Loucy (cell line): Measurements from ENCODE around the gene SLC29A2.

Source experiments
- H2AFZ ChIP-seq: fragments of 200-600 bp; sonication (generic); 2 replicates; pipeline ENCODE4 v1.6.0; 2016; ENCODE audit warnings: antibody characterized with exemption, mild to moderate bottlenecking, low read length, moderate library complexity
- H3F3A ChIP-seq: fragments of 200-600 bp; 2 replicates; pipeline ENCODE4 v1.6.0; 2016; ENCODE audit warnings: antibody characterized with exemption, low read depth, mild to moderate bottlenecking
- H3K27me3 ChIP-seq: fragments of 200-600 bp; sonication (generic); 2 replicates; pipeline ENCODE4 v1.6.1; 2014; ENCODE audit warnings: low read length, mild to moderate bottlenecking; ENCODE audit not compliant: insufficient read depth, poor library complexity, severe bottlenecking
- H3K36me3 ChIP-seq: fragments of 200-600 bp; sonication (generic); 2 replicates; pipeline ENCODE4 v1.6.1; 2016; ENCODE audit warnings: low read length; ENCODE audit not compliant: insufficient read depth
- H3K4me1 ChIP-seq: fragments of 200-600 bp; sonication (generic); 2 replicates; pipeline ENCODE4 v1.5.1; 2014; ENCODE audit warnings: low read length, mild to moderate bottlenecking; ENCODE audit not compliant: insufficient read depth, poor library complexity, severe bottlenecking
- H3K4me2 ChIP-seq: fragments of 200-600 bp; sonication (generic); 2 replicates; pipeline ENCODE4 v1.6.0; 2014; ENCODE audit warnings: antibody characterized with exemption, low read length, low read depth, mild to moderate bottlenecking; ENCODE audit not compliant: poor library complexity, severe bottlenecking
- H3K4me3 ChIP-seq: fragments of 200-600 bp; sonication (generic); 2 replicates; pipeline ENCODE4 v1.5.1; 2014; ENCODE audit warnings: low read length, mild to moderate bottlenecking, mixed read lengths; ENCODE audit not compliant: poor library complexity, severe bottlenecking
- H3K79me2 ChIP-seq: fragments of 200-600 bp; sonication (generic); 2 replicates; pipeline ENCODE4 v1.6.1; 2014; ENCODE audit warnings: low read length; ENCODE audit not compliant: insufficient read depth
- H3K9ac ChIP-seq: fragments of 200-600 bp; sonication (generic); 2 replicates; pipeline ENCODE4 v1.6.0; 2014; ENCODE audit warnings: mild to moderate bottlenecking, low read depth, low read length, moderate library complexity; ENCODE audit not compliant: poor library complexity, severe bottlenecking
- H3K9me2 ChIP-seq: fragments of 200-600 bp; sonication (generic); replicated peaks from 2 replicates; pipeline ENCODE4 v1.6.1; 2016; ENCODE audit warnings: low read depth, low read length, mixed read lengths
- H3K9me3 ChIP-seq: fragments of 200-600 bp; sonication (generic); 2 replicates; pipeline ENCODE4 v1.6.1; 2014; ENCODE audit warnings: mild to moderate bottlenecking, antibody characterized with exemption, low read length, low read depth; ENCODE audit not compliant: insufficient read depth
- H4K20me1 ChIP-seq: fragments of 200-600 bp; sonication (generic); 2 replicates; pipeline ENCODE4 v1.6.0; 2014; ENCODE audit warnings: antibody characterized with exemption, low read length, mild to moderate bottlenecking; ENCODE audit not compliant: insufficient read depth, poor library complexity, severe bottlenecking
- CTCF ChIP-seq: fragments of 200-600 bp; sonication (generic); conservative IDR thresholded peaks from 2 replicates; pipeline ENCODE4 v1.5.1; 2014; ENCODE audit warnings: mild to moderate bottlenecking, antibody characterized with exemption, low read length
- EZH2phosphoT487 ChIP-seq: fragments of 200-600 bp; IDR thresholded peaks from 2 replicates; pipeline ENCODE4 v1.6.1; 2018; ENCODE audit warnings: antibody characterized with exemption, mild to moderate bottlenecking, moderate library complexity, borderline replicate concordance

SLC29A2 gene

GRCh38 chr11:66367561-66368312 is 3.8 kb downstream of the SLC29A2 start:
- H2AFZ ChIP-seq = no peak overlapping the region
- H3K79me2 ChIP-seq = no peaks in the 10 kb centered on the region
- no peak overlapping the region for H3K9ac ChIP-seq
- no peaks in the 10 kb centered on the region for H3F3A ChIP-seq
- H3K4me1 ChIP-seq = peaks cover 8% of the 10 kb centered on the region
- H4K20me1 ChIP-seq = no peaks in the 10 kb centered on the region
- H3K9me2 ChIP-seq = no peaks in the 10 kb centered on the region
- no peak overlapping the region for H3K4me3 ChIP-seq
- H3K36me3 ChIP-seq = no peaks in the 10 kb centered on the region
- no peak for TF ChIP-seq CTCF
- no peak for TF ChIP-seq EZH2phosphoT487
- no peaks in the 10 kb centered on the region for H3K9me3 ChIP-seq
- H3K27me3 ChIP-seq = no peaks in the 10 kb centered on the region
- no peak overlapping the region for H3K4me2 ChIP-seq

GRCh38 chr11:66366844-66367477 is 4.6 kb downstream of the SLC29A2 start:
- no peak for TF ChIP-seq CTCF
- TF ChIP-seq EZH2phosphoT487 = no peak
- H2AFZ ChIP-seq = no peak overlapping the region
- H3K9me2 ChIP-seq = no peaks in the 10 kb centered on the region
- H3F3A ChIP-seq = no peaks in the 10 kb centered on the region
- no peaks in the 10 kb centered on the region for H3K27me3 ChIP-seq
- H3K36me3 ChIP-seq = no peaks in the 10 kb centered on the region
- H3K79me2 ChIP-seq = no peaks in the 10 kb centered on the region
- H4K20me1 ChIP-seq = no peaks in the 10 kb centered on the region
- no peaks in the 10 kb centered on the region for H3K4me1 ChIP-seq
- no peaks in the 10 kb centered on the region for H3K9me3 ChIP-seq
- H3K4me2 ChIP-seq = no peak overlapping the region
- no peak overlapping the region for H3K9ac ChIP-seq
- H3K4me3 ChIP-seq = no peak overlapping the region

GRCh38 chr11:66365711-66366619 is 5.6 kb downstream of the SLC29A2 start:
- no peaks in the 10 kb centered on the region for H4K20me1 ChIP-seq
- H3K27me3 ChIP-seq = no peaks in the 10 kb centered on the region
- H2AFZ ChIP-seq = no peak overlapping the region
- no peak overlapping the region for H3K9ac ChIP-seq
- H3K79me2 ChIP-seq = no peaks in the 10 kb centered on the region
- no peak for TF ChIP-seq EZH2phosphoT487
- no peak for TF ChIP-seq CTCF
- no peaks in the 10 kb centered on the region for H3F3A ChIP-seq
- H3K4me1 ChIP-seq = no peaks in the 10 kb centered on the region
- no peak overlapping the region for H3K4me2 ChIP-seq
- H3K9me2 ChIP-seq = no peaks in the 10 kb centered on the region
- H3K4me3 ChIP-seq = no peak overlapping the region
- H3K36me3 ChIP-seq = no peaks in the 10 kb centered on the region
- no peaks in the 10 kb centered on the region for H3K9me3 ChIP-seq
